Lung (tissue), 12 donors: Measurements from ENCODE around the gene SFTPB. TPM values are rescaled to one million over a fixed set of nuclear protein-coding genes. Genes with fewer than 3 reads are reported as not detected.

Experiments
- ATAC-seq: fragments of 200-7000 bp; cut with Tn5 transposase; one replicate; pipeline ENCODE4 v1.9.1; 2020; ENCODE audit warnings: moderate number of reproducible peaks; ENCODE audit not compliant: insufficient read depth, low FRiP score
- DNase-seq, 3 donors: peaks; one replicate each; pipeline ENCODE4 v3.0.0-alpha.2; 2013 to 2017
- H3K27ac ChIP-seq, 2 donors: one replicate each; pipeline ENCODE4 v1.5.1; 2013; ENCODE audit warnings: mild to moderate bottlenecking in 2 of 2, moderate library complexity in 2 of 2, control low read depth in 1 of 2, inconsistent platforms in 1 of 2, low read depth in 1 of 2, low read length in 1 of 2
- H3K27me3 ChIP-seq, 3 donors: one replicate each; pipeline ENCODE4 v1.5.1; 2013; ENCODE audit warnings: low read length in 2 of 3; ENCODE audit not compliant: control insufficient read depth in 3 of 3, insufficient read depth in 3 of 3
- H3K36me3 ChIP-seq, 4 donors: one replicate each; pipeline ENCODE4 v1.5.1; 2013; ENCODE audit warnings: low read length in 4 of 4, mild to moderate bottlenecking in 1 of 4, moderate library complexity in 1 of 4; ENCODE audit not compliant: control insufficient read depth in 4 of 4, insufficient read depth in 4 of 4
- H3K4me1 ChIP-seq, 5 donors: one replicate each; pipeline ENCODE4 v1.5.1; 2013; ENCODE audit warnings: low read length in 5 of 5, mild to moderate bottlenecking in 2 of 5, moderate library complexity in 1 of 5; ENCODE audit not compliant: control insufficient read depth in 5 of 5, insufficient read depth in 5 of 5
- H3K4me3 ChIP-seq: one replicate; pipeline ENCODE4 v1.5.1; 2013; ENCODE audit warnings: mild to moderate bottlenecking, control low read depth, moderate library complexity
- H3K9ac ChIP-seq, 2 donors: one replicate each; pipeline ENCODE4 v1.5.1; 2013; ENCODE audit warnings: low read length in 2 of 2, control low read depth in 1 of 2; ENCODE audit not compliant: insufficient read depth in 1 of 2
- H3K9me3 ChIP-seq, 4 donors: one replicate each; pipeline ENCODE4 v1.5.1; 2013; ENCODE audit warnings: low read length in 3 of 4, mild to moderate bottlenecking in 1 of 4, moderate library complexity in 1 of 4; ENCODE audit not compliant: control insufficient read depth in 4 of 4, insufficient read depth in 3 of 4
- whole genome bisulfite sequencing, 2 donors: extraction: QIAGEN DNeasy Blood & Tissue Kit; methylation state at CpG; one replicate each; pipeline ENCODE4 v1.1.7; 2013; 5-methylcytosine and 5-hydroxymethylcytosine counted together
- polyA plus RNA-seq, 2 donors: library from polyadenylated mRNA; stranded (reverse); fragments of 200-250 nt; gene quantifications; one replicate each; pipeline ENCODE4 v1.2.1, GENCODE V29; 2013
- total RNA-seq, 2 donors: library from RNA; depleted of rRNA in 1 of 2; stranded (reverse); fragments of >200 nt in 1 of 2; gene quantifications; one replicate each; pipeline ENCODE4 v1.2.1, GENCODE V29; 2014 to 2021
- TF ChIP-seq, protein P1 (sequence below): IDR thresholded peaks from 2 replicates; pipeline ENCODE4 v1.5.1; 2012; ENCODE audit warnings: mild to moderate bottlenecking; ENCODE audit errors: control extremely low read depth, extremely low read depth
- donor health status: control.
- donor health status: control.
- donor health status: Bipolar disorder and iron deficiency.
- donor health status: healthy.
- donor health status: DM: yes; HTN: yes; CAD: no.

Gene SFTPB
- total and polyA plus RNA-seq, 4 donors: 6,615 to 19,115 (median 13,690) TPM

DNA sequence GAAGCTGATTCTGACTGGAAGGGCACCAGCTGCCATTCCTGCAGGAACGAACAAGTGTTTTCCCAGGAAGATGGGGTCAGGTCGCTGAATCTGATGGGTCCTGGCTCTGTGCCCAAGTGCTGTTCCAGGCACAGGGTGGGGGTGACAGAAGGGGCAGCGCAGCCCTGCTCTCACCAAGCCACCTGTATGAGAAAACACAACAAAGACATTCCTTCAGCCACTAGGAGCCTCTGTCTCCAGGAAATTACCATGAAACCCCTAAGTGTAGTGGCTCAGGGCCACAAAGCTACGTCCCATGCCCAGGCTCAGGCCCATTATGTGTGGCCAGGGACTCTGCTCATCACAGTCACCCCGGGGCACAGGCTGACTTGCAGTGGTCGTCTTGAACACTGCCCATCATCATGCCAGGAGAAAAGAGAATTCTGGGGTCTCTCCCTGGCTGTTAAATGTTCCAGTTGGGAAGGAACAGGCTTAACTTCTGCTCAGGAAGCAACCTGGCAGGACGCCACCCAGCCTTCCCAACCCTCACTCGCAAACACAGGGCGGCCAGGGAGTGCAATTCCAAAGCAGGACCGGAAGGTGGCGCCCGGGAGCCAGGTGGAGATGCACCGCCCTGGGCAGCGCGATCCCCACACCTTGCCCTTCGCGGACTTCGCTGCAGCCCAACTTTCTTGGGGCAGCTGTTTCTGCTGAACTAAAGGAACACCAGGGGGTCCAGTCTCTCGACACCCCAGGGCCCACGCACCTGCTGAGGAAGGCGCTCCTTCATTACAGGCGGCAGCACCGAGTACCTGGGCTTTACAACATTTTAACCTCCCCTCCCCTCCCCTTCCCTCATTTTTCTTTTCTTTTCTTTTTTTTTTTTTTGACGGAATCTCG, 11.0 kb upstream of the SFTPB start:
- Histone ChIP-seq H3K4me1 (peaks cover 0 to 24% (median 8%) of the 10 kb centered on the region in 5 donors), H3K9me3 (no peaks in the 10 kb centered on the region), H3K4me3 (no peak overlapping the region), H3K36me3 (no peaks in the 10 kb centered on the region), H3K27me3 (no peaks in the 10 kb centered on the region), H3K27ac (peak overlapping the region in 1 of 2 donors; percentile 80), H3K9ac (no peak overlapping the region)
- TF ChIP-seq, protein P1, sequence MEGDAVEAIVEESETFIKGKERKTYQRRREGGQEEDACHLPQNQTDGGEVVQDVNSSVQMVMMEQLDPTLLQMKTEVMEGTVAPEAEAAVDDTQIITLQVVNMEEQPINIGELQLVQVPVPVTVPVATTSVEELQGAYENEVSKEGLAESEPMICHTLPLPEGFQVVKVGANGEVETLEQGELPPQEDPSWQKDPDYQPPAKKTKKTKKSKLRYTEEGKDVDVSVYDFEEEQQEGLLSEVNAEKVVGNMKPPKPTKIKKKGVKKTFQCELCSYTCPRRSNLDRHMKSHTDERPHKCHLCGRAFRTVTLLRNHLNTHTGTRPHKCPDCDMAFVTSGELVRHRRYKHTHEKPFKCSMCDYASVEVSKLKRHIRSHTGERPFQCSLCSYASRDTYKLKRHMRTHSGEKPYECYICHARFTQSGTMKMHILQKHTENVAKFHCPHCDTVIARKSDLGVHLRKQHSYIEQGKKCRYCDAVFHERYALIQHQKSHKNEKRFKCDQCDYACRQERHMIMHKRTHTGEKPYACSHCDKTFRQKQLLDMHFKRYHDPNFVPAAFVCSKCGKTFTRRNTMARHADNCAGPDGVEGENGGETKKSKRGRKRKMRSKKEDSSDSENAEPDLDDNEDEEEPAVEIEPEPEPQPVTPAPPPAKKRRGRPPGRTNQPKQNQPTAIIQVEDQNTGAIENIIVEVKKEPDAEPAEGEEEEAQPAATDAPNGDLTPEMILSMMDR: peak; percentile 94
- whole genome bisulfite sequencing, 2 donors: 16 to 21% methylated on average over 25 of the region's 25 CpGs
- peak; percentile 82 to 91 (median 87) for DNase-seq
- peak; percentile 86 for ATAC-seq

DNA sequence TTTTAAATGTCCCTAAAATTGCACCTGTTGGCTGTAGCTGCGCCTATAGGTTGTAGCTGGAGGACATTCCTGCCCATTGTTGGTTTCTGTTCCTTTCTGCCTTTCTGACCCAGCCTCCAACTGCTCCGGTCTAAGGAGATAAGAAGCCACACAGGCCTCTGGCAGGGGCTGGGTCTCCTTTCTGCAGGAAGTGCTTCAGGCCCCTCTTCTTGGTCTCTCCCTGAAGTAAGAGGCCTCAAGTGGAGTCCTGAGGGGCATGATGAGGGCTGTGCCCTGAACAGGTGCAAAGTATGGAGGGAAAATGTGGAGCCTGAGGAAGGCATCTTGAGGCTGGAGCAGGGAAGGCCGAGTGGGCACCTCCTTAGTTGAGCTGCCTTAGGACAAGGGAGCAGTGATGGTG, 10.4 kb upstream of the SFTPB start:
- TF ChIP-seq, protein P1: no peak
- Histone ChIP-seq H3K27me3 (no peaks in the 10 kb centered on the region), H3K27ac (peak overlapping the region in 1 of 2 donors; percentile 80), H3K9me3 (no peaks in the 10 kb centered on the region), H3K36me3 (no peaks in the 10 kb centered on the region), H3K4me1 (peaks cover 0 to 24% (median 8%) of the 10 kb centered on the region in 5 donors), H3K4me3 (no peak overlapping the region), H3K9ac (no peak overlapping the region)
- ATAC-seq: peak; percentile 25
- no peak for DNase-seq
- 53 to 60% methylated on average over 3 of the region's 3 CpGs for WGBS, 2 donors

DNA sequence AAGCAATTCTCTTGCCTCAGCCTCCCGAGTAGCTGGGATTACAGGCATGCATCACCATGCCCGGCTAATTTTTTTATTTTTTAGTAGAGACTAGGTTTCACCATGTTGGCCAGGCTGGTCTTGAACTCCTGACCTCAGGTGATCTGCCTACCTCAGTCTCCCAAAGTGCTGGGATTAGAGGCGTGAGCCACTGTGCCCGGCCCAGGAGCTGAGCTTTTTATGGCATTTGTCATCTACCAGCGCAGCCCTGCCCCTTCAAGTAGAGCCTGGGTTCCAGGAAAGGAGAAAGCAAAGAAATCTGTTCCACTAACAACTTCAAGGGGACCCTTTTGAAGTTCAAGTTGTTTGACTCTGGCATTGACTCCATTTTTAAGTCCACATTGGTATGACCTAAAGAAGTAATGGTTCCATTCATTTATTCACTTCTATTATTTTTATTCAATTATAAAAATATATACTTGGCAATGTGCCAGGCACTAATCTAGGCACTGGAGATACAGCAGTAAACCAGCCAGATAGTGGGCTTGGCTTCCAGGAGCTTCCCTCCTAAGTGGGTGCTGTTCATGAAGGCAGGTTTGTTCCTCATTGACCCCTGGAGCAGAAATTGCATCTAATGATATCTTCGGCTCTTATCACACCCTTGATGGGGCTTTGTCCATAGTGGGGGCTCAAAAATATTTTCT, 8.0 kb upstream of the SFTPB start:
- DNase-seq: peak in 1 of 3 donors; percentile 40

More for the DNA sequence above, 8.0 kb upstream of the SFTPB start:
- Histone ChIP-seq H3K27ac (no peak overlapping the region), H3K4me1 (peaks cover 0 to 17% (median 8%) of the 10 kb centered on the region in 5 donors), H3K36me3 (no peaks in the 10 kb centered on the region), H3K9ac (no peak overlapping the region), H3K4me3 (no peak overlapping the region), H3K9me3 (no peaks in the 10 kb centered on the region), H3K27me3 (no peaks in the 10 kb centered on the region)
- ATAC-seq: no peak
- TF ChIP-seq, protein P1: no peak
- WGBS, 2 donors: 71 to 87% methylated on average over 6 of the region's 6 CpGs
